ENCODE measurements around the gene DPM2.

The DPM2 gene

GRCh38 chr9:127899128-127899943 is 38.3 kb downstream of the DPM2 start, which contains the start of gene ST6GALNAC6:
ST6GALNAC6 (minus strand) TSS chr9:127899603; CDS start chr9:127897981, 1,622 bp downstream.
- Mint-ChIP-seq H3K27ac (peak within 1 kb of the TSS; percentile 85), H3K27me3 (no peaks in the 10 kb centered on the region), H3K4me1 (peaks cover 44% of the 10 kb centered on the region), H3K4me3 (peak within 1 kb of the TSS; percentile 85), H3K9me3 (no peaks in the 10 kb centered on the region), H3K36me3 (ENCODE audit: low read depth) (peaks cover 33% of the 10 kb centered on the region)
- peak; percentile 84 for DNase-seq
- peak; percentile 66 for ATAC-seq

- peak; percentile 6 for ATAC-seq
- Mint-ChIP-seq H3K4me1 (peaks cover 39% of the 10 kb centered on the region), H3K36me3 (ENCODE audit: low read depth) (peaks cover 40% of the 10 kb centered on the region), H3K27me3 (no peaks in the 10 kb centered on the region), H3K27ac (peak overlapping the region; percentile 84), H3K4me3 (peak overlapping the region; percentile 85), H3K9me3 (peaks cover 4% of the 10 kb centered on the region)
- DNase-seq: peak; percentile 43
These were observed 39.1 kb downstream of the DPM2 start for GRCh38 chr9:127898433-127899127.

- Mint-ChIP-seq H3K27ac (no peak overlapping the region), H3K4me1 (peaks cover 34% of the 10 kb centered on the region), H3K36me3 (ENCODE audit: low read depth) (peaks cover 54% of the 10 kb centered on the region), H3K27me3 (no peaks in the 10 kb centered on the region), H3K4me3 (peak overlapping the region; percentile 85), H3K9me3 (peaks cover 4% of the 10 kb centered on the region)
- peak; percentile 57 for DNase-seq
- no peak for ATAC-seq
These were observed 40.4 kb downstream of the DPM2 start for GRCh38 chr9:127897193-127897692.

GRCh38 chr9:127896395-127897192 is 41.1 kb downstream of the DPM2 start:
- H3K4me1 Mint-ChIP-seq: peaks cover 28% of the 10 kb centered on the region
- ATAC-seq (no peak), DNase-seq (no peak)
- no peak overlapping the region for H3K4me3 Mint-ChIP-seq
- H3K36me3 Mint-ChIP-seq (ENCODE audit: low read depth): peaks cover 54% of the 10 kb centered on the region
- H3K9me3 Mint-ChIP-seq: peaks cover 4% of the 10 kb centered on the region
- no peak overlapping the region for H3K27ac Mint-ChIP-seq
- no peaks in the 10 kb centered on the region for H3K27me3 Mint-ChIP-seq

- DNase-seq (no peak), ATAC-seq (no peak)
- Mint-ChIP-seq H3K27me3 (no peaks in the 10 kb centered on the region), H3K4me3 (no peak overlapping the region), H3K36me3 (ENCODE audit: low read depth) (peaks cover 58% of the 10 kb centered on the region), H3K4me1 (peaks cover 22% of the 10 kb centered on the region), H3K9me3 (peaks cover 4% of the 10 kb centered on the region), H3K27ac (no peak overlapping the region)
These were observed 41.8 kb downstream of the DPM2 start for GRCh38 chr9:127895811-127896210.

- Mint-ChIP-seq H3K4me1 (peaks cover 13% of the 10 kb centered on the region), H3K27me3 (no peaks in the 10 kb centered on the region), H3K4me3 (no peak overlapping the region), H3K36me3 (ENCODE audit: low read depth) (peaks cover 66% of the 10 kb centered on the region), H3K27ac (no peak overlapping the region), H3K9me3 (peaks cover 4% of the 10 kb centered on the region)
- DNase-seq (no peak), ATAC-seq (no peak)
These were observed 44.3 kb downstream of the DPM2 start for GRCh38 chr9:127893392-127893791.

GRCh38 chr9:127892831-127893230 is 44.8 kb downstream of the DPM2 start:
- no peak overlapping the region for H3K27ac Mint-ChIP-seq
- no peak overlapping the region for H3K4me3 Mint-ChIP-seq
- H3K36me3 Mint-ChIP-seq (ENCODE audit: low read depth): peaks cover 67% of the 10 kb centered on the region
- H3K4me1 Mint-ChIP-seq: peaks cover 10% of the 10 kb centered on the region
- ATAC-seq: no peak
- H3K27me3 Mint-ChIP-seq: no peaks in the 10 kb centered on the region
- no peak for DNase-seq
- H3K9me3 Mint-ChIP-seq: peaks cover 4% of the 10 kb centered on the region

GRCh38 chr9:127890053-127890452 is 47.6 kb downstream of the DPM2 start:
- no peak for DNase-seq
- H3K4me1 Mint-ChIP-seq: peaks cover 9% of the 10 kb centered on the region
- H3K4me3 Mint-ChIP-seq: no peak overlapping the region
- H3K27me3 Mint-ChIP-seq: no peaks in the 10 kb centered on the region
- no peak overlapping the region for H3K27ac Mint-ChIP-seq
- ATAC-seq: no peak
- H3K36me3 Mint-ChIP-seq (ENCODE audit: low read depth): peaks cover 61% of the 10 kb centered on the region
- H3K9me3 Mint-ChIP-seq: peaks cover 4% of the 10 kb centered on the region

GRCh38 chr9:127887792-127888191 is 49.9 kb downstream of the DPM2 start:
- no peak overlapping the region for H3K27ac Mint-ChIP-seq
- DNase-seq (no peak), ATAC-seq (no peak)
- H3K9me3 Mint-ChIP-seq: no peaks in the 10 kb centered on the region
- peaks cover 48% of the 10 kb centered on the region for H3K36me3 Mint-ChIP-seq (ENCODE audit: low read depth)
- peaks cover 4% of the 10 kb centered on the region for H3K4me1 Mint-ChIP-seq
- H3K27me3 Mint-ChIP-seq: no peaks in the 10 kb centered on the region
- H3K4me3 Mint-ChIP-seq: no peak overlapping the region

GRCh38 chr9:127886401-127886972 is 51.2 kb downstream of the DPM2 start:
- H3K27me3 Mint-ChIP-seq: no peaks in the 10 kb centered on the region
- no peaks in the 10 kb centered on the region for H3K9me3 Mint-ChIP-seq
- H3K27ac Mint-ChIP-seq: no peak overlapping the region
- peaks cover 4% of the 10 kb centered on the region for H3K4me1 Mint-ChIP-seq
- ATAC-seq (no peak), DNase-seq (no peak)
- peaks cover 42% of the 10 kb centered on the region for H3K36me3 Mint-ChIP-seq (ENCODE audit: low read depth)
- H3K4me3 Mint-ChIP-seq: no peak overlapping the region

GRCh38 chr9:127885508-127886281 is 52.0 kb downstream of the DPM2 start:
- ATAC-seq (no peak), DNase-seq (no peak)
- Mint-ChIP-seq H3K27me3 (no peaks in the 10 kb centered on the region), H3K36me3 (ENCODE audit: low read depth) (peaks cover 35% of the 10 kb centered on the region), H3K9me3 (no peaks in the 10 kb centered on the region), H3K4me1 (peaks cover 4% of the 10 kb centered on the region), H3K27ac (no peak overlapping the region), H3K4me3 (no peak overlapping the region)
